Right ventricle myocardium superior (tissue), 1 donor: ENCODE data around the gene TMEFF2. TPM values are rescaled to one million over a fixed set of nuclear protein-coding genes. Genes with fewer than 3 reads are reported as not detected.

ENCODE experiments used
- ATAC-seq: fragments of 200-7000 bp; cut with Tn5 transposase; one replicate; pipeline ENCODE4 v1.9.1; 2020; ENCODE audit warnings: mild to moderate bottlenecking; ENCODE audit not compliant: poor library complexity
- DNase-seq: peaks from one replicate; pipeline ENCODE4 v3.0.0-alpha.2; 2020
- intact Hi-C: fragments of 100-400 bp; cut with DNase I; formaldehyde crosslinking; loops from one replicate; pipeline ENCODE4 v1.11.2; 2022
- total RNA-seq: library from RNA; stranded (reverse); fragmentation: NEBNext Ultra II Directional; extraction: Animal tissue kit (Norgen Biotek cat#: 25700); gene quantifications from one replicate; pipeline ENCODE4 v1.2.1, GENCODE V29; 2021
- donor health status: DM: no; HTN: yes; CAD: no; lungs with severe emphysema.

The TMEFF2 gene
- total RNA-seq, 1 donor from 2014 or later: 0.19 TPM

DNA sequence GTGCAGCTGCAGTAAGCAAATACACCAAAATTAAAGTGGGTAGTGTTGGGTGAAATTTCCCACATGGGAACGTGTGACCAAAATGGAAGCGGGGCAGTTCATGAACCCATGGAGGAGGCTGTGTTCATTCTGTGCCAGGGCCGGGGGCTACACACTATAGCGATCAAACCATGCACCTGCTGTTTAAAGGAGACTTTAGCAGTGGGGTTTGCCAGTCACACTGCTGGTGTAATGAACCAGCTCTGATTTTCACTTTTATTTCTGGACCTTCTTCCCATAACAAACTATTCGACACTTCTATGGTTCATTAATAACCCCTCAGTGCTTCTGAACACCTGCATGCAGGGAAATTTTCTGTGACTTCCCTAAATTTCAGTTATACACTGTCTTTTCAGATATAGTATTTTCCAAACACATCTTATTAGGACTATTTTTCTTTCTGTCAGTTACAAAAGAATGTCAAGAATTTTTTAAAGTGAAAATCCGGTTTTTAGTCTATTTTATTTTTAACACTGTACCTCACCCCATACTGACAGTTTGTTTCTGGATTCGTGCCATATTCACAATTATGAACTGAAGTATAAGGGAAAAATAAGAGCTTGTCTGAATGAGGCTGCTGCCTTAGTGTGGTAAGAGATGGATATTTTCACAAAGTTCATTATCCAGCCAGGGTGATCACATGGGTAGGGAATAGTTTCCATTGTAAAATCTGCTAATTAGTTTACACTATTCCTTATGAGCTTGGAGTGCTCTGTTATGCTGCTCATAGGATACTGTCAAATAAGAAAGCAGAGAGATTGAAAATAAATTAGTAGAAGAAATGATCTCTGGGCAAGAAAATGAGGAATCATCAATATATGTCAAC lies 236.5 kb downstream of the TMEFF2 start:
- no peak for ATAC-seq
- intact Hi-C loops: no loop called here
- DNase-seq: no peak

DNA sequence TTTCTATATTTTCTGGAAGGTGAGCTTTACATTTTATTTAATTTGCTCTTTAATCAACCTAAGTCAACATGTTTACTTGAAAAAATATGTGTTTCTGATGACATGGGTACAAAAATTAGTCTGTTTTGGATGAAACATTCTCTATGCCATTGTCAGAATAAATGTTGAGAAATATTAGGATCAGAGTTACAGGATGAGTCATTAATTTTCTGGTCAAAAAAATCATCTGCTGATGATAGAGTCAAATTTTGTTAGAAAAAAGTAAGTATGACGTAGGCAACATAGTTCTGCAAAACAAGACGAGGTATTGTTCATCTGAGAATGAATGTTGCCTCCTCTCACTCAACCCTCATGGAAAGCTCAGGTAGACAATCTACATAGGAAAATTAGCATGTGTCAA lies 240.3 kb downstream of the TMEFF2 start:
- intact Hi-C loops: no loop called here
- DNase-seq (no peak), ATAC-seq (no peak)

DNA sequence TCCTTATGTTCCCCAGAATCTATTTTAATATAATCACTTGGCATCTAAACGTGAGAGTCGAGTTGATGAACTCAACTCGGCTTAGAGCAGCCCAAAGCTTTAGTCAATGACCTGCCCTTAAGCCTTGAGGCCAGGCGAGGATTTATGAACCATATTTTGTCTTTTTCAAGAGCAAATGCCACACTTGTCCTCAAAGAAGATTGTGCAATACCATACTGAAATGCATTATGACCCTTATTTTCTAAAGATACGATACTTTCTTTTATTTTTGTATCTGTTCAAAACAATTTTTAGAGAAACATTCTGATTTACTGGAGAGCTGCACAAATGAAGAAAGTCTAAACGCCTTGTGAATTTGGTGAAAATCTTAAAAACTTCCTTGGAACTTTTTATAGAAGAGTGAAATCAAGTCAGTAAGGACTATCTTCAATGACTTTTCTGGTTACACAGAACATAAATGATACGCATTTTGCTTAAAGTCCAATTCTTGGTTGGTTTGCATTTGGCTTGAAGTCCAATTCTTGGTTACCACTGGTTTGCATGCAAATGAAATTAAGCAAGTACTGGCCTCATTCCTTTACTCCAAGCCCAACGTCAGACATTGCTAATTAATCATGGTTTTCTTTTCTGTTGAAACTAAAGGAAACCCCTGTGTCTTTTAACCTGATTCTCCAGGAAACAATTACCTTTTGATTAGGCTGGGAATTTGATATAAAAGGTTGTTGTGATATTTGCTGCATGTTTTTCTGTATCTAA lies 242.0 kb downstream of the TMEFF2 start:
- DNase-seq (no peak), ATAC-seq (no peak)
- intact Hi-C loops: no loop called here

DNA sequence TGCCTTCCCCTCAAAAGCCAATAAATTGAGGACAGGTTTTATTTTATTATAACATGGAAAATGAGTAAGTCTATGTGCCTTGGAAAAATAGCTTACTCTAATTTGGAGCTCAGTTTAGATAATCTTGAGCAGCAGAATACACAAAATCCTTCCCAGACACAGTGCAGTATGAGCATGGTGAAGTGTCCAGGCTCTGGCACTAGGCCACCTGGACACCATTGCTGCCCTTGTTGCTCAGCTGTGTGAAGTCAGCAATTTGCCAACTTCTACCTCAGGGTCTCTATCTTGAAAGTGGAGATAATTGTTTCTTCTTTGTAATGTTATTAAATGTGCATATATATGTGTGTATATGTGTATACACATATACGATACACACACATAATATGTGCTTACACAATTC lies 242.9 kb downstream of the TMEFF2 start:
- DNase-seq (peak; percentile 46), ATAC-seq (peak; percentile 69)
- intact Hi-C loops: no loop called here

DNA sequence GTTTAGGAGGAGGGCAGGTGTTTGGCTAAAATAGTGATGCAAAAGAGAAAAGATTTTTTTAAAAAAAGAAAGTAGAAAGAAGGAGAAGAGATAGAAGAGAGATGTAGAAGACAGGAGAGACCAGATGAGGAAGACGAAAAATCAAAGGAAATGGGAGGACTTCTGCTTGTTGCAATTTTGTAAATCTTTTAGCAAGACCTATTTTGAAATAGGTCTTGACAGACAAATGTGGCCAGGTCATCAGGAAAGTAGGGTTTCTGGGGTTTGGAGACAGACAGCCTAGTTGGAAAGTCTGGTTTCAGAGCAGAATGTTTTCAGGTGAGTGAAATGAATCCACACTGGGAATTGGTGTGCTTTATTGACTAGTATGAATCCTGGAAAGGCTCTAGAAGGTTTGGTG lies 243.4 kb downstream of the TMEFF2 start:
- ATAC-seq (no peak), DNase-seq (no peak)
- intact Hi-C loops: no loop called here

DNA sequence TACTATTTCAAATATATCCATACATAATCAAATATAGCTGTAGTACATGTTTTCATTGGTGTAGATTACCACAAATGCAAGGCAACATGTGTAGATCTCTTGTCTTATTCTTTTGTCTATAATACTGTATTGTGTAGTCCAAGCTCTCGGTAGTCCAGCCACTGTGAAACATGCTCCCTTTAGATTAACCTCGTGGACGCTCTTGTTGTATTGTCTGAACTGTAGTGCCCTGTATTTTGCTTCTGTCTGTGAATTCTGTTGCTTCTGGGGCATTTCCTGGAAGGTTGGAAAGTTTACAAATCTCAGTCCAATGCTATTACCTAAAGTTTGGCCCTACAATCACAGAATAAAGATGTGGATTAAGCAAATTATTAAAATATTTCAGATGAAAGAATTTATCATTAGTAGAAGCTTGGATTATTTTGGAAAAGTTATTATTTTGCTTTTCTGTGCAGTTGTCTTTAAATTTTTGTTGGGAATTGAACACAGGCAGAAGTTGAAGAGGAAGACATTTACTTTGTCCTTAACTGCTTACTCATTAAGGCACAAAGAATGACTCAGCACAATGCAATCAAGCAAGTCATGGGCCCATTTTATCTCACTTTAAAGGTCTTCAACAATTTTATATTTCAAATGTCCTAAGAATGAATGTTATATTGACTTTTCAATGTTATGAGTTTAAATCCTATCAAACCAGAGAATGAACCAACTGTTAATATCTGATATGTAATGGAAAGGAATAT lies 244.4 kb downstream of the TMEFF2 start:
- no peak for DNase-seq
- no peak for ATAC-seq
- intact Hi-C loops: no loop called here

DNA sequence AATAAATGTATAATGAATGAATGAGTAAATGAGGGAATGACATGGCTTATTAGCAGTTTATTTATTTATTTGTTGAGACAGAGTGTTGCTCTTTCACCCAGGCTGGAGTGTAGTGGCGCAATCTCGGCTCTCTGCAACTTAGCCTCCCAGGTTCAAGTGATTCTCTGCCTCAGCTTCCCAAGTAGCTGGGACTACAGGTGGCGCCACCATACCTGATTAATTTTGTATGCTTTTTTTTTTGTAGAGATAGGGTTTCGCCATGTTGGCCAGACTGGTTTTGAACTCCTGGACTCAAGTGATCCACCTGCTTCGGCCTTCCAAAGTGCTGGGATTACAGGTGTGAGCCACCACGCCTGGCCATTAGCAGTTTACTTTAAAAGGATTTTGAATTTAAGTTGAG lies 247.5 kb downstream of the TMEFF2 start:
- intact Hi-C loops: no loop called here
- DNase-seq (no peak), ATAC-seq (no peak)

DNA sequence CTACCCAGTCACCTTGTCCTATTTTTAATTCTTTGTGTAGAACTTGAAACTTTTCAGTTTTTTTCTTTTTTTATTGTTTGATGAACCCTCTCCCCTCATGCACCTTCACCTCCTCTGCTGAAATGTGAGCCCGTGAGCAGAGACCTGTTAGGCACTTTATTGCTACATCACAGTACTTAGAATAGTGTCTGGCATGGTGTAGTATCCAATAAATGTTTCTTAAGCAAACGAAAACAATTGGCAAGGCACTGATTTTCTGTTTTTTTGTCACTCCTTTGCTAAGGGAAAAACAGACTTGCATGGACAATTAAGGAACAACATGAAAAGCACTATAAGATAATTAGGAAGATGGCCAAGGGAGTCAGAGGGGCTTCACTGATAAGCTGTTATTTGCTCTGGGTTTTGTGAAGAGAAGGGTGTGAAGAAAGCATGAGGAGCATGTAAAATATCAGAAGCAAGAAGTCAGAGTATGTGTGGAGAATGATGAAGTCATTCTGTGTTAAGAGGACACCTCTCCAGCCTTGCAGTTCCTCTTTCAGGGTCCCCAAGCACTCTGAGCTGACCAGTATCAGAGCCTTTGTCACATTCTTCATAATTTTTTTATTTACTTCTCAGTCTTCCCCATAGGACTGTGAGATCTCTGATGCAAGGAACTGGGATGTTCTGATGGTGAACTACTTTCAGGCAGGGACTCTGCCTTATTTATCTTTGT lies 248.1 kb downstream of the TMEFF2 start:
- ATAC-seq: no peak
- no peak for DNase-seq
- intact Hi-C loops: no loop called here

DNA sequence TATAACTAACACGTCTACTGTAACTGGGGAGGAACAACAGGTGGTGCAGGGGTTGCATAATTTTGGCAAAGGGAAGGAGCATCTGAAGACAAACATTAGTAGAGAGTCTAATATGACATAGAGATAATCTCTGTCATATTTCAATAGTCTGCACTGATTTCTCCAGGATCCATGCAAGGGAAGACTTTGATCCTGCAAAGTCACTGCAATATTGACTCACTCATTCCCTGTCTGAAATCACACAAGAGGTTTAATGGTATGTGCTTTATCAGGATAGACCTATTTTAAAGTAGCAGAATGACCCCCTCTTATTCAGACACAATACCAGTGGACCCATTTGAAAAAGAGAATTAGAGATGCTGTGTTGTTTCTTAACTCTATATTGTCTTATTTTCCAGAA lies 249.1 kb downstream of the TMEFF2 start:
- no peak for DNase-seq
- intact Hi-C loops: no loop called here
- ATAC-seq: no peak

DNA sequence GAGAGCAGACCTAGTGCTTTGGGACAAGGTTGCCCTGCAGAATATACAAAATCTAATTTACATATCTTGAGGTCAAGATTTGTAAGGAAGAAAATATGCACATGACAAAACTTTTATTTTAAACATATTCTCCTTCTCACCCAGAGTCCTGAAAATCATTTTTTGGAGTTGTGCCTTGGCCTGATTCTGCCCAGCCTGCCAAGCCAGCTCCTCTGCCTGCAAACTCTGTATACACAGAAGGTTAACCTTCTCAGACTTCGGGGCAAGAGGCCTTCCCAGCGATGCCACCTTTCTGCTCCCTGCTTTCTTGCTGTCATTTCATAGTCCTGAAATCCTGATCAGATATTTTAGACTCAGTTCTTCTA lies 252.0 kb downstream of the TMEFF2 start:
- no peak for DNase-seq
- ATAC-seq: peak; percentile 55
- intact Hi-C loops: no loop called here

DNA sequence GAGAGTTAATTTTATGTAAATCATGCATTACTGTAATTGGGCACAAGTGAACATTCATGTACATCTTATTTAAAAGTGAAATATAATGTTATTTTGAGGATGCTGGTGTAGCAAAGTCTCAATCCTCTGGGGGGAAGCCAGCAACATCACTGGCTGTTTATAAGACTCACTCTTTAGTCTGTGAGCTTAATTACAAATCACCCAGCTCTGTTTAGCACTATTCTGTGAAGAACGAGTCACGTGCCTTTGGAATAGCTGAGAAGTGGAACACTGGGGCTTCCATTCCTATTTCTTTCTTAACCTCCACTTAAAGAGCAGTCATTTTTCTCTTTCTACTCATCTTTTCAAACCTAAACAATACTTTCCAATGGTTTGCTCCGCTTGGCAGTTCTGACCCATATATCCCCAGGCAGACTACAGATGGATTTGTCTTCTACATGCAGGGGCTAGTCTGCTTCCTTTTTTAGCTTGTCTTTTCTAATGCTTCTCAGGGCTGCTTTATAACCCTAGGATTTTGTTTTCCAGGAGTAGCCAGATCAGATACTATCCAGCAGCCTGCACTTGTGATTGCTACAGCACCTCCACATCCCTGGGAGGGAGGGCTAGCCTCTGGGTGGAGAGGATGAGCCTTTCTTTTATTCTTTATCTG lies 252.5 kb downstream of the TMEFF2 start:
- ATAC-seq (peak; percentile 45), DNase-seq (no peak)
- intact Hi-C loops: no loop called here

DNA sequence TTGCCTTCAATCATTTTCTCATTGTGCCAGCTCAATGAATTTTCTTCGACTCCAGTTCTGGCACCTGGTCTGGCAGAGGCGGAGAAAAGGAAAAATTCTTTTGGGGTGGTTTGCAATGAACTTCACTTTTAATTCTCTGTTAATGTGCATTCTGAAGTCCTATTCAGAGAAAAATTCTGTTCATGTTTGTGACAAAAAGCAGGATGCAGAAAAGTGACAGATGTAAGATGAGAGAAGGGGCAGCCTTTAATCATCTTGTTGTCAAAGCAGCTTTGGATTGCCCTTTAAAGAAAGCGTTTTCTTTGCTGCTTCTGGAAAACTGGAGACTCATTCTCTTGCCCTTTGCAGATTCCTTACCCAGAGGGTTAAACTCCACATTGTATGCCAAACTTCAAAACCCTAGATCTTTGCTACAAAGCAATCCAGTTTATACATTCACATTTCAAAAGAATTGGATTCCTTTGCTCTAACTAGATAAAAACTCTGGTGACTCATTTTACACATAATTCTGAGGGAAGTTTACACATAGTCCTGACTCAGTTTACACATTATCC lies 253.3 kb downstream of the TMEFF2 start:
- DNase-seq: no peak
- intact Hi-C loops: no loop called here
- ATAC-seq: no peak

DNA sequence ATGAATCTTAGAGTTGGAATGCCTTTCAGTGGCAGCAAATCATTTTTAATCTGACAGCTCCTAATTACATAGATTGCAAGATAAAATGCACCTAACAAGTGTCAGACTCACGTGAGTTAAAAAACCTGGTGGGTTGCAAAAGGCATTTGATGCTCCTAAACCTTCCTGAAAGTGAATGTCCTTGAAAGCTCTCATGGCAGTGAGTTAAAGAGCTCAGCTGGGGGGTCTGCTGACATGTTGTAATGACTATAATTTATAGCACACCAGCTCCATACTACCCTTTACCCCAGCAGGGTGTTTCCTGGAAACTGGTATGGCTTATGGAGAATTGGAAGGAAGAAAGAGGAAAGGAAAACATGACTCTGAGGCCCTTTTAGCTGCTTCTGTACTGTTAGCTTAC lies 256.0 kb downstream of the TMEFF2 start:
- intact Hi-C loops: no loop called here
- ATAC-seq (no peak), DNase-seq (no peak)

DNA sequence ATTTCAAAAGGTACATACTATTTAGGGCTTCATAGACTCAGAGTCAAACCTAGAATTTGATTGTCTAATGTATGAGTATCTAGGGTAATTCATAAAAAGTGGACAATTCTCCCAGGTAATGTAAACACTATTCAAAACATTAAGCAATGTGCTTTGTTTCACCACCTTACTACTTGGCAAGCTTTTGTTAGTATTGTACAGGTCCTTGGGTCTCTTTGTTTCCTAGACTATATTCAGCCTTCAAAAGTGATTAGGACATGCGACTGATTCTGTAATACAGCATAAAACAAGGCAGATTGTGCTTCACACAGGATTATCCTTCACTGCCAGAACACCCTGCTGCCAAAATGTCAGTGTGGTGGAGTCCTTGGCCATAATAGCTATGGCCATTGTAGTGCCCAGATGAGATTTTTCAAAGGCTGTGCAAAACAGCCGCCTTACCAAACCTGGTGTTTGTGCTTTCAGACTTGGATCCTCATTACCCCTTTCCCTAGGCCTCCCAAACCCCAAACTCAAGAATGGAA lies 257.8 kb downstream of the TMEFF2 start:
- no peak for DNase-seq
- intact Hi-C loops: no loop called here
- no peak for ATAC-seq

DNA sequence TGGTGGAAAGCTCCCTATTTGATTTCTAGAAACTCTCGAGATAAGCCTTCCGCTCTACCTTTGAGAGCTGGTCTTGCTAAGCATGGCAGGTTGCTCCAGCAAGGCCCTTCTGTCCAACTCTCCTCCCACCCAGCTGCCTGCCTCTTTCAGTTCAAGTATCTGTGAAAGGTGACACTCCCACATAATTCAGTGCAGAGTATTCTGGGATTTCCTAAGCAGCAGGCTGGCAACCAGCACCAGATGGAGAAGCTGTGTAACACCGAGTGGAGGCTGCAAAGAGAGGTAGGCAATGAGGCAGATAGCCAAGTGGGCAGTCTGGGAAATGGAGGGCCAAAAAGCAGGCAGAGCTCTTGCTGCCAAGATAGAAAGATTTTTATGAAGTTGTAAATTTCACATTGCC lies 259.5 kb downstream of the TMEFF2 start:
- ATAC-seq (no peak), DNase-seq (no peak)
- intact Hi-C loops: no loop called here

DNA sequence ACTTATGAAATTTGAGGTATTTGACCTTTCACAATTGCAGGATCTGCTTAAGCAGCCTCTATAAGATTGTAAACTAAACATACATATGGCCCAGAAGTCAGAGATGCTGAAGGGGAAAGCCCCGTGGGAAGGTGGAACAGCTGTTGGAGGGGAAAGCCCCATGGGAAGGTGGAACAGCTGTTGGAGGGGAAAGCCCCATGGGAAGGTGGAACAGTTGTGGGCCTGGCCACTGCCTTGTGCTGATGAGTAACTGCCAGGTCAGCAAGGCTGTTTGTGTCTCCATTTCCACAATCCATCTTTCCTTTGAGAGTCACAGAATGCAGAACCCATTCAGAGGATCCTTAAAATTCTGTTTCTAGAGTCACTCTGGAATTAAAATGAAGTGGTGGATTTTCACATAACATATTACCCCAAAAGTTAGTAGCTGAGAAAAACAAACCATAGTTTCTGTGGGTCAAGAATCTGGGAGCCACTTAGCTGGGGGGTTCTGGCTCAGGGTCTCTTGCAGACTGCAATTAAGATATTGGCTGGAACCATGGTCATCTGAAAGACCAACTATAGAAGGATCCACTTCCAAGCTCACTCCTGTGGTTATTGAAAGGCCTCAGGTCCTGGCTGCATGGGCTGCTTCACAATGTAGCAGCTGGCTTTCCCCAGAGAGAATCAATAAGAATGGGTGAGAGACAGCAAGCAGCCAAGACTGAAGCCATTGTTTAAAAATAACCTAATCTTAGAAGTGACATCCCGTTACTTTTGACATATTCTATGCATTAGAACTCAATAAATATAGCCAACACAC lies 261.2 kb downstream of the TMEFF2 start:
- DNase-seq (no peak), ATAC-seq (no peak)
- intact Hi-C loops: no loop called here

DNA sequence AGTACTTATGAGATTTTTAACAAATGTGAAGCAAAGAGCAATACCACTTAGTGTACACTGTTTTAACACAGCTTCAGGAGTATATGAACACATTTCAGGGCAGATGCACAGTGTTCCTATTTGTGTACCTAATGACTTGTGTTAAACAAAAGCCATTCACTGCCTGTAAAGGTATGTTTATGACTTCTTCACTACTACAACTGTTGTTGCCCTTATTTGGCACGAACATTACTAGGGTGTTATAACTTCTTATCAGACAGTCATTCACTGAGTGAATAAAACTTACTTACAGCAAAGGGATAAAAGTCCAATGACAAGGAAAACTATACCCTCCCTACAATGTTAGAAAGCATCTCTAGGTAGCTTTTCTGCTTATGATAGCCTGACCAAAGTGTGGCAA lies 262.4 kb downstream of the TMEFF2 start:
- intact Hi-C loops: no loop called here
- DNase-seq: no peak
- no peak for ATAC-seq
